Measurements from ENCODE around the gene MAN2C1.

The MAN2C1 gene

GRCh38 chr15:75368689-75369239, 357 bp upstream of the MAN2C1 start:
- in situ Hi-C loops (cut with MboI; ENCODE audit: low sequenced_read_pairs, unreplicated experiment): loop anchor here (25.0 kb wide), 1 partner anchor 269 kb away; the partner anchor contains the start of genes IMP3, SNUPN and SNX33
- TF ChIP-seq CTCF (IDR thresholded peaks at IDR 0.05; ENCODE audit: borderline replicate concordance, control extremely low read depth, extremely low read depth, insufficient read depth, missing control alignments): no peak
- peak; percentile 35 for DNase-seq (ENCODE audit: low spot score)

- TF ChIP-seq CTCF (IDR thresholded peaks at IDR 0.05; ENCODE audit: borderline replicate concordance, control extremely low read depth, extremely low read depth, insufficient read depth, missing control alignments): no peak
- DNase-seq (ENCODE audit: low spot score): no peak
- in situ Hi-C loops (cut with MboI; ENCODE audit: low sequenced_read_pairs, unreplicated experiment): loop anchor here (25.0 kb wide), 1 partner anchor 270 kb away; the partner anchor contains the start of genes IMP3, SNUPN and SNX33
These were observed 948 bp downstream of the MAN2C1 start for GRCh38 chr15:75367406-75367912.

GRCh38 chr15:75367006-75367405, 1.4 kb downstream of the MAN2C1 start:
- DNase-seq (ENCODE audit: low spot score): no peak
- no peak for TF ChIP-seq CTCF (IDR thresholded peaks at IDR 0.05; ENCODE audit: borderline replicate concordance, control extremely low read depth, extremely low read depth, insufficient read depth, missing control alignments)
- in situ Hi-C loops (cut with MboI; ENCODE audit: low sequenced_read_pairs, unreplicated experiment): loop anchor here (25.0 kb wide), 1 partner anchor 270 kb away; the partner anchor contains the start of genes IMP3, SNUPN and SNX33

- in situ Hi-C loops (cut with MboI; ENCODE audit: low sequenced_read_pairs, unreplicated experiment): loop anchor here (25.0 kb wide), 1 partner anchor 271 kb away; the partner anchor contains the start of genes IMP3, SNUPN and SNX33
- no peak for DNase-seq (ENCODE audit: low spot score)
- no peak for TF ChIP-seq CTCF (IDR thresholded peaks at IDR 0.05; ENCODE audit: borderline replicate concordance, control extremely low read depth, extremely low read depth, insufficient read depth, missing control alignments)
These were observed 2.2 kb downstream of the MAN2C1 start for GRCh38 chr15:75366163-75366562.

GRCh38 chr15:75364881-75365280, 3.5 kb downstream of the MAN2C1 start:
- TF ChIP-seq CTCF (IDR thresholded peaks at IDR 0.05; ENCODE audit: borderline replicate concordance, control extremely low read depth, extremely low read depth, insufficient read depth, missing control alignments): no peak
- in situ Hi-C loops (cut with MboI; ENCODE audit: low sequenced_read_pairs, unreplicated experiment): loop anchor here (25.0 kb wide), 1 partner anchor 272 kb away; the partner anchor contains the start of genes IMP3, SNUPN and SNX33
- DNase-seq (ENCODE audit: low spot score): no peak

- TF ChIP-seq CTCF (IDR thresholded peaks at IDR 0.05; ENCODE audit: borderline replicate concordance, control extremely low read depth, extremely low read depth, insufficient read depth, missing control alignments): no peak
- in situ Hi-C loops (cut with MboI; ENCODE audit: low sequenced_read_pairs, unreplicated experiment): loop anchor here (25.0 kb wide), 1 partner anchor 274 kb away; the partner anchor contains the start of genes IMP3, SNUPN and SNX33
- DNase-seq (ENCODE audit: low spot score): no peak
These were observed 4.6 kb downstream of the MAN2C1 start for GRCh38 chr15:75363786-75364185.
